ENCODE measurements around the gene DIPK1B.

DNA sequence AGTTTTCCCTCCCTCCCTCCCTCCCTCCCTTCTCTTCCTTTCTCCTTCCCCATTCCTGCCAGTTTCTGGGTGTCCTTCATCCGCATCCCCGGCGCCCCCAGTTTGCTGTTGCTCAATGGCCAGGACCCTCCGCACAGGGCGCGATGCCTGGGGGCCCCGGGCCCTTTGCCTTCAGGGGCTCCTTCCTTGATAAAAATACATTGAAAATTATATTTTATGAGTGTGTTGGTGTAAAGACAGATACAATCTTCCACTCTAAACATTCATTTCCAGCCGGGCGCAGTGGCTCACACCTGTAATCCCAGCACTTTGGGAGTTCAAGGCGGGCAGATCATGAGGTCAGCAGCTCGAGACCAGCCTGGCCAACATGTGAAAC lies 17.5 kb upstream of the DIPK1B start:
- TF ChIP-seq, protein P1, sequence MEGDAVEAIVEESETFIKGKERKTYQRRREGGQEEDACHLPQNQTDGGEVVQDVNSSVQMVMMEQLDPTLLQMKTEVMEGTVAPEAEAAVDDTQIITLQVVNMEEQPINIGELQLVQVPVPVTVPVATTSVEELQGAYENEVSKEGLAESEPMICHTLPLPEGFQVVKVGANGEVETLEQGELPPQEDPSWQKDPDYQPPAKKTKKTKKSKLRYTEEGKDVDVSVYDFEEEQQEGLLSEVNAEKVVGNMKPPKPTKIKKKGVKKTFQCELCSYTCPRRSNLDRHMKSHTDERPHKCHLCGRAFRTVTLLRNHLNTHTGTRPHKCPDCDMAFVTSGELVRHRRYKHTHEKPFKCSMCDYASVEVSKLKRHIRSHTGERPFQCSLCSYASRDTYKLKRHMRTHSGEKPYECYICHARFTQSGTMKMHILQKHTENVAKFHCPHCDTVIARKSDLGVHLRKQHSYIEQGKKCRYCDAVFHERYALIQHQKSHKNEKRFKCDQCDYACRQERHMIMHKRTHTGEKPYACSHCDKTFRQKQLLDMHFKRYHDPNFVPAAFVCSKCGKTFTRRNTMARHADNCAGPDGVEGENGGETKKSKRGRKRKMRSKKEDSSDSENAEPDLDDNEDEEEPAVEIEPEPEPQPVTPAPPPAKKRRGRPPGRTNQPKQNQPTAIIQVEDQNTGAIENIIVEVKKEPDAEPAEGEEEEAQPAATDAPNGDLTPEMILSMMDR (IDR thresholded peaks at IDR 0.05) = no peak
- no peak for TF ChIP-seq POLR2A (IDR thresholded peaks at IDR 0.05)
